Activated CD4-positive, CD25-positive, alpha-beta regulatory T cell (primary cell): Measurements from ENCODE around the gene PPFIBP2.

Experiments used
- DNase-seq, 4 experiments: peaks; one replicate each; lab custom pipeline; 2025; lab: John Stamatoyannopoulos, UW

PPFIBP2 gene

DNA sequence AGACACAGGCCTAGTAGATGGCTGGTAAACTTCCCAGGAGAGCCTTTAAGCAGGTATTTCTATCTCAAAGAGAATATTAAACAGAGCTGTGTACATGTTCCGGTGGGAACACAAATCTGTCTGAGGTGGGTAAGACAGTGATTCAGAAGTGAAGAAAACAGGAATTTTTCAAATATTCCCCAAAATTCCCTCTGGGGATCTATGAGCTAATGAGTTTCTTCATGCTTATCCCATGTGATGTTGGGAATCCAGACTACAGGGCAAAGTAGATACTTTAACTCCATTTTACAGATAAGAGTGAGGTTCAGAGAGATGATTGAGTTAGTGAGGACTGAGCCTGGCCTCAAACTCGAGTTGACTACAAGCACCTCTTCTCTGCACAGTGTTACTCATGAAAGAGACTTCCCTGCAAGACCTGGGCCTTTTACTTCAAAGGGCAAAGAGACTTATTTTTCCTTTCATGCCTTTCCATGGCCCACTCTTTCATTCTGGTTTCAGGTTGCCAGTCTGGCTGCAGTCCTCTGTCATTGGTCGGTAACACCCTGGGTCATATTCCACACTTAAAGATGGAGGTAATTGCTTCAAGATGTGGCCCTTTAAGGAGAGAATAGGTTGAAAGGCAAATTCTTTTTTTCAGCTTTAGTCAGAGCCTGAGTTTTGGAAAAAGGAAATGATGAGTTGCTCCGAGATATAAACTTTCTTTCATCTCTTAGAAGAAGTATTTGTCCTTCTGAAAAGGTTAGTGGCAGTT, 89.4 kb downstream of the PPFIBP2 start:
- DNase-seq, result no peak

DNA sequence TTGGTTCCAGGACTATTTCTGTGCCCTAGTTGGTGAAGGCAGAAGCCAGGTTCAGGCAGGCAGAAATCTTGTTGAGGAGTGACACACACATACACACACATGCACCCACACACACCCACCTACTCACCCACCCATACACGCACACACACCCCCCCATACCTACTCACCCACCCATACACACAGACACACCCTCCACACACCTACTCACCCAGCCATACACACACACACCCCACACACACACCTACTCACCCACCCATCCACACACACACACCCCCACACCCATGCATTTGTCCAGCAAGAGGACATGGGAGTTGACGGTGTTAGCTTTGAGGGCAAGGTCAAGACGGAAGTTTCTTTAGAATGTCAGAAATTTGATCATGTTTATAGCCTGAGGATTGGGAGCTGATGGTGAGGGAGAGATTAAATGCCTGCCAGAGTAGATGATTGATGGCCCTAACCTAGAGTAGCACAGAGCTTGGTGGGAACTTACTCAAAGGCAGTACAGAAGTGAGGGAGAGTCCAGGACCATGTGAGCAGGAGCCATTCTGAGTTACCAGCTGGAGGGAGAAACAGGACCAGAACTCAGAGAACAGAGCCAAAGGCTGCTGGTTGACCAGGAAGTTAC, 90.6 kb downstream of the PPFIBP2 start:
- DNase-seq, result no peak

DNA sequence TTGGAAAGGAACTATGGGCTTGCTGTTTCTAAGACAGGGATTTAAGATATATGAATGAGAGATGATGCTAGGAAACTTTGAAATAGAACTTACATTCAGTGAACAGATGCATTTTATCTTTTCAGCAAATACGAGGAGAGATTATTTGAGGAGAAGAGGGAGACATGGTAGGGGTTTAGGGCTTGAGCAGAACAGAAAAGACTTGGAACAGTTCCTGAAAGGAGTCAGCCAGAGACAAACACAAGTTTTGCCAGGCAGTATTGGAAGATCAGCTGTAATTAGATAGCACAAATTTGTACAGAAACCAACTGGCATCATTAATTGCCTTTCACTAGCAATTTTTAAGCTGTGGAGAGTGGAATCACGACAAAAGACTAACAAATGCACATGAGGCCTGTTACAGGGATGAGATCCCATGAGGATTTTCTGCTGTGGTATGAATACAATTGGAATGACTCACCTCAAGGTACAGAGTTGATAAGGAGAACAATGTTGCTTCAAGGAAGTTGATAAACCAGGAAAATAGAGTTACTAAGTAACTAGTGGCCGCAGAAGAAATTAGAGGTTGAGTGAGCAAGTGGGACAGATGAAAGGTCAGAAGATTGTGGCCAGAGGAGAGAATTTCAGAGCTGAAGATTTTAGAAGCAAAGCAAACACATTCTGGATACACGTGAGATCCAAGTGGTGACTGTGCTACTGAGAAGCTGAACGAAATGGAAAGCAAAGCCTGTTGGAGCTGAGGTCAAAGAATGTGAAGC, 91.6 kb downstream of the PPFIBP2 start:
- no peak for DNase-seq

DNA sequence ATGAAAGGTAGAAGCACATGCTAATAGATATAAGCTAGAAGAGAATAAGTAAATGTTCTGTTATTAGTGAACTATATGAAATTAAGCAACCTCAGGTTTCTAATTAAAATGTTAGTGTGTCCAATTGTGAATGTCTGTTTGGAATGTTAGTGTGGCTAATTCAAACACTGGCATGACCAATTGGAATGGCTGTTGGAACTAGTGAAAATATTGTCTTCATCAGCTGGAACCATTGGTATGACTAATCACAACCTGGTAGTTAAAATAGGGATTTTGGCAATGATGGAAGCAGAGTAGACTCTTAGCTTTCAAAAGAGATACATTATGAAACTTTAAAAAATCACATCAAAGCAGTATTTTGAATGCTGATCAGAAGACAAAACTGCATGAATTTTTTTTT, 92.7 kb downstream of the PPFIBP2 start:
- DNase-seq, result no peak

DNA sequence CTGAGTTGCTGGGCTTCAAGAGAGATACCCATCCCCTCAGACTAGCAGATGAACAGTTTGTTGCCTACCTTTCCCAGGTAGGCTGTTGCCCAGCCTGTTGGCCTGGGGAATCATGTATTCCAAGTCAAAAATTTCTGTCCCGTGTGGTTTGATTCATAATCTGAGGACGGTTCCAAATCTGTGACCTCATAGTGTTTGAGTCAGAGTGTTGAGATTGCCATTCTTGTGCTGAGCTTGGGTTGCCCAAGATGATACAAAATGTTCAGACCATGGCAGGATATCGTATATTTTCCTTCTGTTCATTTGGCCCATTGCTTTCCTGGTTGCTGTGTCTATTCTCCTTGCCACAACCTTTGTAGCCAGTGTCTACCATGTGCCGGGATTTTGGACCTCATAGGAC, 95.2 kb downstream of the PPFIBP2 start:
- DNase-seq, result no peak

DNA sequence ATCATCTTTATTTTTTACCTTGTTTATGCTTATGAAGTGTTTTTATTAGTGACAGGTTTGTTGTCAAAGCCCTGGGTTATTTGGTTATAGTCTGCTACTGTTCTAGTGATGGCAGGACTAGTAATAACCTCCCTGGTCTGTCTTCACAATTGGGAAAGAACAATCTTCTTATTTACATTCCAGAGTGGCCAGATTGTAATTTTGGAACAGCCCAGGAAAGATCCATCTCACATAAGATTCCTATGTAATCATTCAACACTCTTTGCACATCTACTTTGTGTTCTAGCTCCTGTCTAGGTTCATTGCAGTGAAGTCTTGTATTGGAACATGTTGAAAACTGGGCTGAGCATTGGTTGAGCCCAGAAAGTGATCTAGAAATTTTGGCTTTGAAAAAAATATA, 95.7 kb downstream of the PPFIBP2 start:
- DNase-seq, result no peak

DNA sequence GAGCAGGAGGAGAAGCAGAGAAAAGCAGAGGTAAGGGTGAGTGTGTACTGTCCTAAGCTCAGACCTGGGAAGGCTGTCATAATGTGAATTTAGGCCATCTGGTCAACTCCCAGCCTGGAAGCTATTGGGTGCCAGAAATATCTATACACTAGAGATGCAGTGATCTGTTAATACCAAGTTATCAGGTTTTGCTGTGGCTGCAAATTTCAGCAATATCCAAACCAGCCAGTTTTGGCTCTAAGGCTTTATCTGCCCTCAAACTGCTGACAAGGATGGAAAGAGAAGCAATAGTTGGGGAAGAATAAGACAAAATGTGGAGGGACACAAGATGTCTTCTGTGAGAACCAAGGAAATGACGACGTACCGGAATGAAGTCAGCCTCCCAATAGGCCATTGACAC, 96.6 kb downstream of the PPFIBP2 start:
- DNase-seq, result no peak

DNA sequence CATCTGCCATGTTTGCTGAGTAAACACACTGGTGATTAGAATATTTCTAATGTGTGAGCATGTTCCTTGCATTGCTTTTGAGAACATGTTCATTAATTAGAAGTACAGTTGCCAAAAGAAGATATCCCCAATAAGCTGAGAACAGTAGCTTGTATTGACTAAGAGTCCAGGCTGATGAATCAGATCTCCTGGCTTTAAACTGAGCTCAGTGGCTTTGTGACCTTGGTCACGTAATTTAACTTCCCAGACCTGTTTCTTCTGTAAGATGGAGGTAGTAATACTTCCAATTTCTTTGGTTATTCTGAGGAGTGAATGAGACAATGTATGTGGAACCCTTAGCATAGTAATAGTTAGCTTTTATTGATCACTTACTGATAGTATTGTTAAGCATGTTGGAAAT, 97.6 kb downstream of the PPFIBP2 start:
- no peak for DNase-seq

DNA sequence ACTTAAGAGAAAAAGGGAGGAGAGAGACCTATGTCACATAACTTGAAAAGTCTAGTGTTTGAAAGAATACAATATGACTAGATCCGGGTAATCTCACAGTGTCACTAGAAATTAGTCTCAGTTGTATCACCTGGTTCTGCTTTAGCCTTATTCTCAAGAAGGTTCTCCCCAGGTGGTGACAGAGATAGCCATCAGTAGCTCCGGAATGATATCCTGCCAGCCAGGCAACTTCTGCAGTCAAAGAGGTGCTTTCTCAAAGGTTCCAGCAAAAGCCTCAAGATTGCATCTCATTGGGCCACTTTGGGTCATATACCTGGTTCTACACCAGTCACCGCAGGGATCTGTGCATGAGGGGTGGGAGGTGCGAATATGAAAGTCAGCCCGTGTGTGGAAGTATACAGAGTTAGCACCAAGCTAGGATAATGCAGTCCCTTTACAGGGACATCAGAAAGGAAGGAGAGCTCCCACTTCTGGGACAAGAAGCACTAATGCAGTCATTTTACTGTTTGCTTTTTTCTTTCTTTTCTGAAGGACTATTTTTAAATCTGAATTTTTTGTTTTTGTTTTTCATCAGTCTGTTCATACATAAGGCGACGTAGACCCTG, 98.4 kb downstream of the PPFIBP2 start:
- no peak for DNase-seq

DNA sequence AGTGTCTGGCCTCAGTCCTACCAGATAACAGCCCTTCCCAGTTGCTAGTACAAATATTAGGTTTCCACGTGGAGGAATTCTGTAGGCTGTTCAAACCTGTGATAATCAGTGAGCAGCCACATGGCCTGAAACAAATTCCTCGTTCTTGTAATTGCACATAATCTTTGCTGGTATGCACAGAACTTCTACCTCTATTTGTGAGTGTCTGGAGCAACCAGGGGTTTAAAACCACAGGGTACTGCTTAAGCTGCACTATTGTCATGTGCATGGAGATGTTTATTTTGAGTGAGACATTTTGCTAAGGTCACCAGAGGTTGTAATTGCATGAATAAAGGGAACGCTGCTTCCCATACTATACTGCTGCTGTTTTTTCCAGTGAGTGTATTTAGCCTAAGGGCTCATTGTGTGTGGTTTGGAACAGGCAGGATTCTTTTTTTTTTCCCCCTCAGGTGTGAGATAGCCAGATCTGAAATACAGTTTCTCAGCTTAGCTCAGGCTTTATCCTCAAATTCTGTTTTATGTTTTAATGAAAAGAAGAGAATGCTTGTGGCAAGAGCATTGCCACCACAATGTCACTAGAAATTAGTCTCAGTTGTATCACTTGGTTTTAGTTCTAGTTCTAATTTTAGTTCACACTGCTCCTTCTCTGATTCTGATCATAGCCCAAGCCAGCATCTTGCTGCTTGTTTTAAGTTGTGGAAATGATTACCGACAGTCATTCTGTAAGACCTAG, 99.0 kb downstream of the PPFIBP2 start:
- no peak for DNase-seq

DNA sequence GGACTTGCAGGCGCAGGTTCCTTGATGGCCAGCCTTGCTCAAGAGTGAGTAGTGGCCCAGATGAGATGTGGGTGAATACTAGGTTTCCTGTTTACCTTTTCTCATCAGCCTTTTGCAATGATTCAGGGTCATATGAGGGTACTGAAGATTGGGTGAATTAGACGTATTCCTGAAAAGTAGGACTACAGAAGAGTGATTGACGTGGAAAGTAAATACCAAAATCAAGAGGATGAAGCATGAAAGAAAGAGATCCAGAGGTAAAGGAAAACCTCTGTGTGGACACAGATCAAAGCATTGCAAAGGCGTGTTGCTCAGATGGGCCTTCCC, 99.6 kb downstream of the PPFIBP2 start:
- DNase-seq, result no peak

DNA sequence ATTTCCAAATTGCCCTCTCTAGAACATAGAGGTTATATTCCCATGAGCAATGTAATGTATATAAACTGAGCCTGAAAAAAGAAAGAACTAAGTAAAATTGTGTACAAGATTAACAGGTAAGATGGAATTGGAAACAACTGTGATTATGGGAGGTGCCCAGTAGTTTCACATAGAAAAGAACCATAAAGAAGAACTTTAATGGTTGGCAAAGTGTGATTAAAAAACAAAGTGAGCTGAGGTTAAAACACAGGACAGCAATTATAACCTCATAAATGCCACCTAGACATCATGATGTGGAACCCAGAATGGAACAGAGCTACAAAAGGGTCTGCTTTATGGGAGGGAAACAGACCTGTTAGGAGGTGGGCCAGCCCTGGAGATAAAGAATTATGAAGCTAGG, 100.9 kb downstream of the PPFIBP2 start:
- DNase-seq, result no peak

DNA sequence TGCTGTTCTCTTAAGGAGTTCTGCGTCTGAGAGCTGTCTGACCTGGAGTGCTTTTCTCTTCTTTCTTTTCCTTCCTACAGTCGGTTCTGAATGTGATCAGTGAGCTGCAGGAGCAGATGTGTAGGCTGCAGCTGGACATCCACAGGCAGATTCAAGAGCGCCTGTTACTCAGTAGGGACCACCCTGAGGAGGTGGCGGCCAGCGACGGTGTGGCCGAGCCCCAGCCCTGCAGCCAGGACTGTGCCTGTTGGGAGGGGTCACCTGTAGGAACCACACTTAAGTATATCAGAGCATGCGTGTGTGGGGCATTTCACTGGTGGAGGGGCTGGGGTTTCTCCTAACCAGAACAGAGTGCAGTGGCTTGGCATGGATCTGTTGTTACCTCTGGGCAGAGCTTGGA, 103.2 kb downstream of the PPFIBP2 start:
- no peak for DNase-seq

DNA sequence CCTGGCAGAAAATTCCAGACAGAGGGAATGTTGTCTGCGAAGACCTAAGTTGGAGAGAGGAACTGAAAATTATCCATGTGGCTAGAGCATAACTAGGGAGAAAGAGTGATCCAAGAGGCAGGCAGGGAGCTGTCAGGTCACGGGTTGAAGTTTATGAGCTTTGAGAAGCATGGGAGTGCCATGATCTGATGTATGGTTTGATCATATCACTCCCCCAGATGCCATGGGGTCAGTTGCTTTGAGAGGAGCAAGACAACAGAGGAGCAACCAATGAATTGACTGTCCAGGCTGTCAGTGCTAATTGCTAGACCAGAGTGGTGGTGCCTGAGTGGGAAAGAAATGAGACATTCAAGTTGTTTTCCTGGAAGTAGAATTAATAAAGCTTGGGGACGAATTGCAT, 105.5 kb downstream of the PPFIBP2 start:
- DNase-seq, result no peak

DNA sequence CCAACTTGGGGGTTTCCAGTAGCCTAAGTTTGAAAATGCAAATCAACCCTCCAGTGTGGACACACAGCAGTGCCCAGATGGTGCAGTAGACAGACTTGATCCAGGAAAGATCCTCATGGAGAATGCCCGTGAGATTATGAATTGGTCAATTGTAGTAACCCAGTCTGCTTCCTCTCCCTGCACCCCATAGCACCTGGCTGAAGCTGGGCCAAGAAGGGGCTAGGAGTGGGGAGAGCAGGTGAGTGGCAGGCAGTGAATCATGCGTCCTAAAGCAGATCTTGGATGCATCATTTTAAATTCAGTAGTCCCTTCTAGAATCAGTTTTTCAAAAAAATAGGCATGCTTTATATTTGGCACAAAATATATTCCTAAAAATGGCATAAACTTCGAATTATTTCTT, 107.3 kb downstream of the PPFIBP2 start:
- DNase-seq, result no peak

DNA sequence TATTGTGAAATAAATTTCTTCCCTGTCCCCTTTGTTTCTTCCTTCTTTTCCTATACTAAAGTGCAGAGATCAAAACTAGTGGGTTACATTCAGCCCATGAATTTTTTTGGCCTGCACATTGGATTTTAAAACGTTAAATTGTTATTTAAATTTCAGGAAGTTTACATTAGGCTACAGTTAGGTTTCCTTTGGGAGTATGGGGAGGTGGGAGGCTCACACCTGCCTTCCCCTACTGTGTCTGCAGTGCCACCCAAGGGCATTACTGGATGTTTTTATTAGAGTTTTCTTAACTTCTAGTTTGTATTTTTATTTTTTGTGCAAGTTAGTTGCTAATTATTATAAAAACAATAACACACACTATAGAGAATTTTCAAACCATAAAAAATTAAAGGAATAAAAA, 107.8 kb downstream of the PPFIBP2 start:
- DNase-seq, result no peak

DNA sequence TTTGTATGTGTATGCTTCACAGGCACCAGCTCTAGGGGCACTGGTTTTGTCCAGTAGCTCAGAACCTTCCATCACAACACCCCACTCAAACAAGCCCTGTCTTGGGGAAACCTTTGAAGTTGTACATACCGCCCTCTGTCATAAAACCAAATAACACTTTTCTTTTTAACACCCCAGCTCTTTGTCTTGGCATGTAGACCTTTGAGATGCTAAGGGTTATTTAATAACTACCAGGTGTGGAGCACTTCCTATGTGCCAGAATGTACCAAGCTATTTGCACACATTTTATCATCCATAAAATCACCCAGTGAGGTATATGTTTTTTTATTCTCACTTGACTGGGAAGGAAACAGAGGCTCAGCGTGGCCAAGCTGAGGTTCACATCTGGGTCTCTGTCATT, 108.9 kb downstream of the PPFIBP2 start:
- DNase-seq, result no peak

DNA sequence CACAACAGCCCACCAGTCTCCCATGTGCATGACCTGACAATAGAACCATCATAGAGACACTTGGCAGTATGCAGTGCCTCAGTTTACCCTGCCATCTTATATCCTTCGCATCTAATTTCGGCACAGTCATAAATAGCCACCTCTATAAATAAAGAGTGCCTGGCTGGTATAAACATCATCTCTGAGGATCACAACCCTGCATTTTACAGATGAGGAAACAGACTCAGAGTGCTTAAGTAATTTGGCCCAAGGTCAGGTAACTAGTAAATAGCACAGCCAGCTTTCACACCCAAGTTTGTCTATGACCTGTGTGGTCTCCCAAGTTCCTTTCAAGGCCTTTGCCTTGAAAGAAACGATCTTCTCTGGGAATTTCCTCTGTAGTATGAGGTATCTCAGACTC, 114.9 kb downstream of the PPFIBP2 start:
- DNase-seq, result no peak

DNA sequence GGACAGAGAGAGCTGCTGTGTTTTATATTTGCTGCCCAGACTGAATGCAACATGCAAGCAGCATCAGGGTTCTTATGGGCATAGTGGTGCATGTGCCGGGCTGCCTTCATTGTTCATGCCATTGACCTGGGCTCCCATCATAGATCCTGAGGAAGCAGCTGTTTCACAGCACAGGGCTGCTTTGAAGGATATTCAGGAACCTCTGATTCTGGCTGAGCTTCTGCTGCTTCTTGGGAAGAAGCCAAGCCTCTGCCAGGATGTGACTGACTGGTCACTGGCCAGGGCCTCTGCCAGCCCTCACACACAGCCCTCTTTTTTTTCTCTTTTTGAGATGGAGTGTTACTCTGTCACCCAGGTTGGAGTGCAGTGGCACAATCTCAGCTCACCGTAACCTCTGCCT, 116.2 kb downstream of the PPFIBP2 start:
- no peak for DNase-seq

DNA sequence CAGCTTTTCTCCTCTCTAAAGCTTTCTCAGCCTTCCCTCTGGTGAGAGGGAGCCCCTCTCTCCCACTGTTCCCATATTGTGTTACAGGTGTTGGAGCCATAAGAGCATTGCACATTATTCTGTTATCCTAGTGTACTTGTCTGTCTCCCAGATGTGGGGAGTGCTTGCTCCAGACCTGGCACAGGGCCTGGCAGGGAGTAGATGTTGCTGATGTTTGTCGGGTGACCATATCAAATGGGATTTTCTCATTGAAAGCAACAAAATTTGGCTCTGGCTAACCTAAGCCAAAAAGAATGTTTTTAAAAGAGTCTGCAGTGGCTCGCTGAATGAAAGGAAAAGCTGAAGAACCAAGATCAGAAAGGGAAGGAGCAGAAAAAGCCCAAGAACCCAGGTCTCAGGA, 118.4 kb downstream of the PPFIBP2 start:
- DNase-seq, result no peak

DNA sequence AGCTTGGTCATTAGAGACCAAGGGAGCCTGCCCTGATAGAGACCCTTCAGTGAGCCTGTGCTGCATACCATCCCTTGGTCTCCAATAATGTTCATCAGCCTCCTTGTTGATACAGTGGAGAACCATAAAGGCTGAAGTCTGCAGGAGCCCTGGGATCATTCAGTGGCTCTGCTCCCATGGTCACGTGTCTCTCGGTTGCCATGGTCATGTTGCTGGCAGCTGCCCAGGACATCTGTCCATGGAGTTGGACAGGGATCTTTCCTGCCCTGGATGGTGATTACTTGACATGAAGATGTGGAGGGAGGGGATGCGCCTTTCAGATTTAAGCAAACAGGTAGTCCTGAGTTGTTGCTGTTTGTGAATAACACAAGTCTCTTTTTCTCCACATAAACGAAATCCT, 121.3 kb downstream of the PPFIBP2 start:
- DNase-seq, result no peak

DNA sequence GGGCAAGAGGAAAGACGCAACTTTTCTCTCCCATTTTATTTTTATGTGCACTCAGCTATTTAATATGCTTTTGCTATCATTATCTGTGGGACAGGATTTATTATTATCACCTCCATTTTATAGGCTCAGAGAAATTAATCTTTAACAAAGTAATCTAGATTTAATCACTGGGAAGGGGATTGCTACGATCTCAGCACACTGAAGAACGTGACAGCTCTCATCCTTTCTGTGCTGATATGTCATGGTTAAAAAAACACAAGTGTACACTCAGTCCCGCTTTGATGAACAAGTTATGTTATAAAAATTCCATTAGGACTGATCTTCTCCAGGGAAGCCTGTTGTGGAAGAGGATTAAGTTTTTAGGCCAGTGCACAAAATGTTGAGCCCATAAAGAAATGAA, 121.9 kb downstream of the PPFIBP2 start:
- DNase-seq, result no peak
